Activated naive CD4-positive, alpha-beta T cell treated with anti-CD3 and anti-CD28 coated beads, Interleukin-2, amount 50 U/mL, for 72 hours (primary cell): ENCODE measurements around the gene GNAZ. TPM values are rescaled to one million over a fixed set of nuclear protein-coding genes. Genes with fewer than 3 reads are reported as not detected.

ENCODE experiments used
- ATAC-seq, 2 donors: fragments of 150-1000 bp; cut with Tn5 transposase; 2 replicates each; pipeline ENCODE4 v1.10.0; 2021; ENCODE audit warnings: mild to moderate bottlenecking in 2 of 2, moderate library complexity in 2 of 2
- DNase-seq, 2 donors: peaks; one replicate each; pipeline ENCODE4 v3.0.0; 2021 to 2022; ENCODE audit warnings: low spot score in 2 of 2
- H3K27ac Mint-ChIP-seq, 2 donors: one replicate each; pipeline ENCODE4 v1.8.0; 2022; ENCODE audit warnings: mild to moderate bottlenecking in 2 of 2, mixed read lengths in 2 of 2
- H3K36me3 Mint-ChIP-seq, 2 donors: one replicate each; pipeline ENCODE4 v1.8.0; 2022; ENCODE audit warnings: mixed read lengths in 2 of 2
- H3K9me3 Mint-ChIP-seq, 2 donors: one replicate each; pipeline ENCODE4 v1.8.0; 2022; ENCODE audit warnings: mixed read lengths in 2 of 2
- total RNA-seq, 2 donors: library from RNA; stranded (reverse); gene quantifications; one replicate each; pipeline ENCODE4 v1.2.3, GENCODE V29; 2022

GNAZ gene
- total RNA-seq, 2 donors from 2014 or later, result 0.39 to 0.61 TPM

- Mint-ChIP-seq H3K36me3 (no peaks in the 10 kb centered on the region), H3K27ac (peak overlapping the region in 1 of 2 donors; percentile 44), H3K9me3 (no peaks in the 10 kb centered on the region)
- DNase-seq (no peak), ATAC-seq (no peak)
Measured at GRCh38 chr22:23154461-23154860, 84.1 kb downstream of the GNAZ start.

- DNase-seq (no peak), ATAC-seq (no peak)
- Mint-ChIP-seq H3K27ac (peak overlapping the region in 1 of 2 donors; percentile 18), H3K9me3 (no peaks in the 10 kb centered on the region), H3K36me3 (no peaks in the 10 kb centered on the region)
Measured at GRCh38 chr22:23155143-23155542, 84.8 kb downstream of the GNAZ start.

- ATAC-seq (no peak), DNase-seq (no peak)
- Mint-ChIP-seq H3K36me3 (no peaks in the 10 kb centered on the region), H3K9me3 (no peaks in the 10 kb centered on the region), H3K27ac (no peak overlapping the region)
Measured at GRCh38 chr22:23155831-23156230, 85.5 kb downstream of the GNAZ start.

GRCh38 chr22:23156286-23156685 lies 86.0 kb downstream of the GNAZ start:
- Mint-ChIP-seq H3K9me3 (no peaks in the 10 kb centered on the region), H3K36me3 (no peaks in the 10 kb centered on the region), H3K27ac (no peak overlapping the region)
- DNase-seq, result no peak
- ATAC-seq, result no peak

GRCh38 chr22:23157560-23158515 lies 87.5 kb downstream of the GNAZ start:
- no peak for DNase-seq
- Mint-ChIP-seq H3K27ac (no peak overlapping the region), H3K36me3 (no peaks in the 10 kb centered on the region), H3K9me3 (no peaks in the 10 kb centered on the region)
- no peak for ATAC-seq

GRCh38 chr22:23158516-23159290 lies 88.4 kb downstream of the GNAZ start:
- DNase-seq, result no peak
- H3K27ac Mint-ChIP-seq, result no peak overlapping the region
- no peaks in the 10 kb centered on the region for H3K9me3 Mint-ChIP-seq
- ATAC-seq, result no peak
- no peaks in the 10 kb centered on the region for H3K36me3 Mint-ChIP-seq

- H3K27ac Mint-ChIP-seq, result peak overlapping the region in 1 of 2 donors; percentile 73
- H3K36me3 Mint-ChIP-seq, result no peaks in the 10 kb centered on the region
- no peak for DNase-seq
- ATAC-seq, result no peak
- no peaks in the 10 kb centered on the region for H3K9me3 Mint-ChIP-seq
Measured at GRCh38 chr22:23159291-23159630, 88.9 kb downstream of the GNAZ start.

GRCh38 chr22:23161029-23161428 lies 90.7 kb downstream of the GNAZ start:
- DNase-seq, result no peak

GRCh38 chr22:23161574-23161973 lies 91.3 kb downstream of the GNAZ start:
- no peak overlapping the region for H3K27ac Mint-ChIP-seq
- ATAC-seq, result no peak
- no peak for DNase-seq
- H3K9me3 Mint-ChIP-seq, result no peaks in the 10 kb centered on the region
- H3K36me3 Mint-ChIP-seq, result no peaks in the 10 kb centered on the region

More at GRCh38 chr22:23161029-23161428, 90.7 kb downstream of the GNAZ start:
- Mint-ChIP-seq H3K36me3 (no peaks in the 10 kb centered on the region), H3K27ac (no peak overlapping the region), H3K9me3 (no peaks in the 10 kb centered on the region)
- ATAC-seq, result no peak

- Mint-ChIP-seq H3K27ac (no peak overlapping the region), H3K9me3 (no peaks in the 10 kb centered on the region), H3K36me3 (no peaks in the 10 kb centered on the region)
- ATAC-seq (no peak), DNase-seq (no peak)
Measured at GRCh38 chr22:23163665-23164064, 93.3 kb downstream of the GNAZ start.

GRCh38 chr22:23164091-23164490 lies 93.8 kb downstream of the GNAZ start:
- H3K27ac Mint-ChIP-seq, result no peak overlapping the region
- no peaks in the 10 kb centered on the region for H3K9me3 Mint-ChIP-seq
- H3K36me3 Mint-ChIP-seq, result no peaks in the 10 kb centered on the region
- ATAC-seq (no peak), DNase-seq (no peak)

GRCh38 chr22:23166042-23166831 lies 95.9 kb downstream of the GNAZ start:
- Mint-ChIP-seq H3K36me3 (no peaks in the 10 kb centered on the region), H3K27ac (no peak overlapping the region), H3K9me3 (no peaks in the 10 kb centered on the region)
- ATAC-seq (no peak), DNase-seq (no peak)

- Mint-ChIP-seq H3K36me3 (no peaks in the 10 kb centered on the region), H3K9me3 (no peaks in the 10 kb centered on the region), H3K27ac (no peak overlapping the region)
- DNase-seq, result no peak
- no peak for ATAC-seq
Measured at GRCh38 chr22:23166841-23167616, 96.7 kb downstream of the GNAZ start.

- peak overlapping the region in 1 of 2 donors; percentile 29 for H3K27ac Mint-ChIP-seq
- no peak for ATAC-seq
- H3K9me3 Mint-ChIP-seq, result no peaks in the 10 kb centered on the region
- DNase-seq, result no peak
- no peaks in the 10 kb centered on the region for H3K36me3 Mint-ChIP-seq
Measured at GRCh38 chr22:23168391-23169042, 98.2 kb downstream of the GNAZ start.

GRCh38 chr22:23169043-23169406 lies 98.7 kb downstream of the GNAZ start:
- DNase-seq, result no peak
- Mint-ChIP-seq H3K27ac (no peak overlapping the region), H3K9me3 (no peaks in the 10 kb centered on the region), H3K36me3 (no peaks in the 10 kb centered on the region)
- no peak for ATAC-seq
